Lower lobe of right lung (tissue), 2 donors: ENCODE results near the gene LDLRAD4. TPM values are rescaled to one million over a fixed set of nuclear protein-coding genes. Genes with fewer than 3 reads are reported as not detected.

Experiments used
- ATAC-seq, 2 donors: fragments of 200-7000 bp; cut with Tn5 transposase; one replicate each; pipeline ENCODE4 v1.9.1; 2020 to 2022; ENCODE audit warnings: mild to moderate bottlenecking in 2 of 2, moderate library complexity in 2 of 2
- DNase-seq: peaks from one replicate; pipeline ENCODE4 v3.0.0-alpha.2; 2020
- H3K27ac ChIP-seq: fragments of 200-600 bp; one replicate; pipeline ENCODE4 v1.8.0; 2022
- H3K27me3 ChIP-seq: fragments of 200-600 bp; one replicate; pipeline ENCODE4 v1.8.0; 2022; ENCODE audit warnings: low read depth
- H3K36me3 ChIP-seq: fragments of 200-600 bp; one replicate; pipeline ENCODE4 v1.8.0; 2022; ENCODE audit warnings: mild to moderate bottlenecking
- H3K4me1 ChIP-seq: fragments of 200-600 bp; one replicate; pipeline ENCODE4 v1.8.0; 2022
- H3K4me3 ChIP-seq: fragments of 200-600 bp; one replicate; pipeline ENCODE4 v1.8.0; 2022; ENCODE audit warnings: mild to moderate bottlenecking
- H3K9me3 ChIP-seq: fragments of 200-600 bp; one replicate; pipeline ENCODE4 v1.8.0; 2022
- CTCF ChIP-seq: fragments of 200-600 bp; IDR thresholded peaks from one replicate; pipeline ENCODE4 v1.8.0; 2022; ENCODE audit warnings: antibody characterized with exemption, mild to moderate bottlenecking
- intact Hi-C: fragments of 100-400 bp; cut with DNase I; formaldehyde crosslinking; loops from one replicate; pipeline ENCODE4 v1.11.0; 2022
- total RNA-seq: library from RNA; stranded (reverse); fragmentation: NEBNext Ultra II Directional; extraction: Animal tissue kit (Norgen Biotek cat#: 25700); gene quantifications from one replicate; pipeline ENCODE4 v1.2.1, GENCODE V29; 2021
- donor health status: DM: no; HTN: yes; CAD: no; lungs with severe emphysema.

LDLRAD4 gene
- total RNA-seq, 1 donor from 2014 or later: 24.6 TPM

- Histone ChIP-seq H3K36me3 (no peaks in the 10 kb centered on the region), H3K27ac (no peak overlapping the region), H3K4me1 (peaks cover 20% of the 10 kb centered on the region), H3K27me3 (no peaks in the 10 kb centered on the region), H3K9me3 (no peaks in the 10 kb centered on the region), H3K4me3 (no peak overlapping the region)
- intact Hi-C loops: no loop called here
- DNase-seq: no peak
- ATAC-seq: no peak
- TF ChIP-seq CTCF: no peak
Observed at GRCh38 chr18:13587477-13587876, 368.9 kb downstream of the LDLRAD4 start.

DNA sequence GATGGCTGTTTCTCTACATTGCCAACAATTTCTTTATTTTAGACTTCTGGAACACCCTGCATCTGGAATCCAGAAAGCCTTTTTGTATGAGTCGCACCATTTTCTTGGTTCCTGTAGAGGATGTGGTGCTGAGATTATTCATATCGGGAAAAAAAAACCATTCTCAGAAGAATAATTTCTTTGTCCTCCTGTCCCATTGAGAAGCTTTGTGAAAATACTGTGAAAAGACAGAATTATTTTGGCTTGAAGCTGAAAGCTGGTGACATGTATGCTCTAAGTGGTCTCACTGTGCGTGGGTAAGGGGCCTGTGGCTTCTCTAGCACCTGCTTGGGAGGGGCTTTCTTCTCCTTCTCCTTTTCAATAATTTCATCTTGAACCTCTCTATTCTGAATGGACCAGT is 369.4 kb downstream of the LDLRAD4 start:
- no peaks in the 10 kb centered on the region for H3K9me3 ChIP-seq
- intact Hi-C loops: no loop called here
- H3K27ac ChIP-seq: no peak overlapping the region
- no peak for TF ChIP-seq CTCF
- H3K4me3 ChIP-seq: no peak overlapping the region
- no peaks in the 10 kb centered on the region for H3K36me3 ChIP-seq
- ATAC-seq (no peak), DNase-seq (no peak)
- no peaks in the 10 kb centered on the region for H3K27me3 ChIP-seq
- peaks cover 23% of the 10 kb centered on the region for H3K4me1 ChIP-seq

- H3K4me1 ChIP-seq: peaks cover 18% of the 10 kb centered on the region
- intact Hi-C loops: no loop called here
- H3K4me3 ChIP-seq: no peak overlapping the region
- no peaks in the 10 kb centered on the region for H3K36me3 ChIP-seq
- TF ChIP-seq CTCF: no peak
- ATAC-seq (no peak), DNase-seq (no peak)
- no peaks in the 10 kb centered on the region for H3K27me3 ChIP-seq
- H3K9me3 ChIP-seq: no peaks in the 10 kb centered on the region
- H3K27ac ChIP-seq: no peak overlapping the region
Observed at GRCh38 chr18:13589316-13589715, 370.8 kb downstream of the LDLRAD4 start.

- Histone ChIP-seq H3K4me3 (no peak overlapping the region), H3K27ac (no peak overlapping the region), H3K27me3 (no peaks in the 10 kb centered on the region), H3K4me1 (peaks cover 12% of the 10 kb centered on the region), H3K36me3 (no peaks in the 10 kb centered on the region), H3K9me3 (peaks cover under 1% of the 10 kb centered on the region)
- no peak for ATAC-seq
- TF ChIP-seq CTCF: no peak
- intact Hi-C loops: no loop called here
- no peak for DNase-seq
Observed at GRCh38 chr18:13589943-13590342, 371.4 kb downstream of the LDLRAD4 start.

DNA sequence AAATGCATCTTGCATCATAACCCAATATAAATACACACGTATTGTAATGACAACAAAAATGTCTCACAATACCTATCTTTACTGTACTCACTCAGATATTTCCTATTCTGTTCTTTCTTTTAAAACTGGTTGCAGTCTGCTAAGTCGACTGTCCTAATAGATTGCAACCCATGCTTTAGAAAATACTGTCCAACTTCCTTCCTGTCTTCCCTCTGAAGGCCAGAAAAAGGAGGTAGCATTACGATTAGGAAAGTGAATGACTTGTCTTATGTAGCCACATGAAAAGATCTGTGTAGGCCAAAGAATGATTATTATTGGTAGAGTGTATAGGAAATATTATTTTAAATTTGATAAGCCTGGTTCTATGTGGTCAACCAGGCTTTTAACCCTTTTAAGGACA is 373.7 kb downstream of the LDLRAD4 start:
- TF ChIP-seq CTCF: no peak
- H3K9me3 ChIP-seq: peaks cover 21% of the 10 kb centered on the region
- DNase-seq (no peak), ATAC-seq (no peak)
- no peaks in the 10 kb centered on the region for H3K27me3 ChIP-seq
- H3K36me3 ChIP-seq: no peaks in the 10 kb centered on the region
- intact Hi-C loops: no loop called here
- no peak overlapping the region for H3K27ac ChIP-seq
- H3K4me3 ChIP-seq: no peak overlapping the region
- H3K4me1 ChIP-seq: peaks cover 9% of the 10 kb centered on the region

GRCh38 chr18:13594551-13594950 is 376.0 kb downstream of the LDLRAD4 start:
- intact Hi-C loops: no loop called here
- no peak for TF ChIP-seq CTCF
- H3K36me3 ChIP-seq: no peaks in the 10 kb centered on the region
- H3K27ac ChIP-seq: no peak overlapping the region
- no peak for DNase-seq
- H3K4me1 ChIP-seq: peaks cover 9% of the 10 kb centered on the region
- peaks cover 33% of the 10 kb centered on the region for H3K9me3 ChIP-seq
- no peaks in the 10 kb centered on the region for H3K27me3 ChIP-seq
- H3K4me3 ChIP-seq: no peak overlapping the region
- no peak for ATAC-seq
